WTC11 (cell line): ENCODE results near the gene ING1. TPM values are rescaled to one million over a fixed set of nuclear protein-coding genes. Genes with fewer than 3 reads are reported as not detected.
"Not testable (repeated sequence)": the region's sequence is repeated elsewhere in the genome, so short reads cannot be mapped to it uniquely, and the experiment has no call there.

ENCODE experiments used
- ATAC-seq: fragments of 200-7000 bp; cut with Tn5 transposase; 2 replicates; pipeline ENCODE4 v1.10.0; 2021; ENCODE audit warnings: mild to moderate bottlenecking, moderate library complexity
- CTCF ChIA-PET: fragments of 300-600 bp; sonication (Branson Sonifier 250); formaldehyde crosslinking; loops from one replicate; lab custom pipeline; 2021; ENCODE audit warnings: antibody characterized with exemption; lab: Charles Lee
- POLR2A ChIA-PET: fragments of 350-600 bp; sonication (Branson Sonifier 250); formaldehyde crosslinking; loops from one replicate; lab custom pipeline; 2021; ENCODE audit warnings: antibody characterized with exemption; lab: Charles Lee
- DNase-seq: peaks from one replicate; pipeline ENCODE4 v3.0.0; 2021; ENCODE audit warnings: low spot score
- H3K27ac Mint-ChIP-seq: 2 replicates; pipeline ENCODE4 v1.8.0; 2021; ENCODE audit warnings: mixed read lengths
- H3K27me3 Mint-ChIP-seq: 2 replicates; pipeline ENCODE4 v1.8.0; 2021; ENCODE audit warnings: low read depth, mild to moderate bottlenecking, moderate library complexity, mixed read lengths
- H3K36me3 Mint-ChIP-seq: 2 replicates; pipeline ENCODE4 v1.8.0; 2021; ENCODE audit warnings: mixed read lengths
- H3K4me1 Mint-ChIP-seq: 2 replicates; pipeline ENCODE4 v1.8.0; 2022; ENCODE audit warnings: mixed read lengths
- H3K4me3 Mint-ChIP-seq: 2 replicates; pipeline ENCODE4 v1.8.0; 2021; ENCODE audit warnings: mild to moderate bottlenecking, moderate library complexity, mixed read lengths
- H3K9me3 Mint-ChIP-seq: 2 replicates; pipeline ENCODE4 v1.8.0; 2021; ENCODE audit warnings: mixed read lengths
- CREM ChIP-seq: sonication (generic); formaldehyde crosslinking; IDR thresholded peaks from 2 replicates; pipeline ENCODE4 v1.8.1; 2022; ENCODE audit warnings: mild to moderate bottlenecking, missing genetic modification reagents, moderate library complexity
- ESRRA ChIP-seq: sonication (generic); formaldehyde crosslinking; IDR thresholded peaks from 2 replicates; pipeline ENCODE4 v1.8.1; 2022; ENCODE audit warnings: mild to moderate bottlenecking, missing genetic modification reagents, borderline replicate concordance
- GRHL2 ChIP-seq: fragments of 250-450 bp; sonication (Bioruptor Pico); IDR thresholded peaks from 2 replicates; pipeline ENCODE4 v1.8.0; 2022; ENCODE audit warnings: mild to moderate bottlenecking, moderate library complexity; ENCODE audit not compliant: insufficient replicate concordance, severe bottlenecking
- HMGA2 ChIP-seq: fragments of 250-450 bp; sonication (Bioruptor Pico); IDR thresholded peaks from 2 replicates; pipeline ENCODE4 v1.4.0; 2021; ENCODE audit warnings: mild to moderate bottlenecking, moderate library complexity
- KAT7 ChIP-seq: sonication (generic); formaldehyde crosslinking; IDR thresholded peaks from 2 replicates; pipeline ENCODE4 v1.8.1; 2023; ENCODE audit warnings: missing genetic modification reagents, mild to moderate bottlenecking, borderline replicate concordance
- NR3C1 ChIP-seq: sonication (generic); formaldehyde crosslinking; conservative IDR thresholded peaks from 2 replicates; pipeline ENCODE4 v1.8.1; 2023; ENCODE audit warnings: low read depth, mild to moderate bottlenecking, missing genetic modification reagents
- TCF7 ChIP-seq: sonication (generic); formaldehyde crosslinking; IDR thresholded peaks from 2 replicates; pipeline ENCODE4 v1.8.0; 2022; ENCODE audit warnings: mild to moderate bottlenecking, low read depth, missing genetic modification reagents, moderate library complexity
- ZNF317 ChIP-seq: sonication (generic); formaldehyde crosslinking; IDR thresholded peaks from 2 replicates; pipeline ENCODE4 v1.8.1; 2023; ENCODE audit warnings: low read depth, mild to moderate bottlenecking, moderate library complexity, missing genetic modification reagents, borderline replicate concordance
- ZNF396 ChIP-seq: fragments of 250-450 bp; sonication (Bioruptor Pico); IDR thresholded peaks from 2 replicates; pipeline ENCODE4 v1.8.0; 2021; ENCODE audit warnings: mild to moderate bottlenecking, moderate library complexity, borderline replicate concordance
- ZNF671 ChIP-seq: fragments of 250-450 bp; sonication (Bioruptor Pico); IDR thresholded peaks from 2 replicates; pipeline ENCODE4 v1.8.0; 2021; ENCODE audit warnings: mild to moderate bottlenecking
- total RNA-seq: library from RNA; stranded (reverse); gene quantifications from 3 replicates; pipeline ENCODE4 v1.2.3, GENCODE V29; 2021
- TF ChIP-seq, protein P1 (sequence below): sonication (generic); formaldehyde crosslinking; IDR thresholded peaks from 2 replicates; pipeline ENCODE4 v1.8.1; 2022; ENCODE audit warnings: low read depth, missing genetic modification reagents, borderline replicate concordance
- TF ChIP-seq, protein P2 (sequence below): sonication (generic); formaldehyde crosslinking; IDR thresholded peaks from 2 replicates; pipeline ENCODE4 v1.8.1; 2022; ENCODE audit warnings: mild to moderate bottlenecking, missing genetic modification reagents, moderate library complexity, borderline replicate concordance
- TF ChIP-seq, protein P3 (sequence below): fragments of 250-450 bp; sonication (Bioruptor Pico); conservative IDR thresholded peaks from 2 replicates; pipeline ENCODE4 v1.9.0; 2021; ENCODE audit warnings: mild to moderate bottlenecking

The ING1 gene
- total RNA-seq, 1 experiment from 2014 or later: 26.2 TPM

DNA sequence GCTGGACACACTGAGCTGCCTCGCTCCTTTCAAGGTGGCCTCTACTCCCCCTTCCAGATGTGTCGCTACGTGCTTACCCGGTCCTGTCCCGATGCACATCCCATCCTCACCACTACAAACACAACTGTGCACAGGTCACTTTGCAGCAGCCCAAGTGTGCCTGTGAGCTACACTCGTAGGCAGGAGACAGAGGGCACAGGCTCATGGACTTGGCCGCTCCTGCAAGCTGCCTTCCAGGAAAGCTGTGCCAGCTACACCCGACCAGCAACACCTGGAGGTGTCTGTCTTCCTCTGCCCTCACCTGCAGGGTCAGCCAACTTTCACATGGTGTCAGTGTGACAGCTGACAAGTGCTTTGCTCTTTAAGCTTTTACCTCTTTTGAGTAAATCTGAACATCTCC, 23.0 kb upstream of the ING1 start (continued):
- TF ChIP-seq, protein P1, sequence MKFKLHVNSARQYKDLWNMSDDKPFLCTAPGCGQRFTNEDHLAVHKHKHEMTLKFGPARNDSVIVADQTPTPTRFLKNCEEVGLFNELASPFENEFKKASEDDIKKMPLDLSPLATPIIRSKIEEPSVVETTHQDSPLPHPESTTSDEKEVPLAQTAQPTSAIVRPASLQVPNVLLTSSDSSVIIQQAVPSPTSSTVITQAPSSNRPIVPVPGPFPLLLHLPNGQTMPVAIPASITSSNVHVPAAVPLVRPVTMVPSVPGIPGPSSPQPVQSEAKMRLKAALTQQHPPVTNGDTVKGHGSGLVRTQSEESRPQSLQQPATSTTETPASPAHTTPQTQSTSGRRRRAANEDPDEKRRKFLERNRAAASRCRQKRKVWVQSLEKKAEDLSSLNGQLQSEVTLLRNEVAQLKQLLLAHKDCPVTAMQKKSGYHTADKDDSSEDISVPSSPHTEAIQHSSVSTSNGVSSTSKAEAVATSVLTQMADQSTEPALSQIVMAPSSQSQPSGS (CRISPR knock-in tag): no peak
- TF ChIP-seq GRHL2 (CRISPR knock-in tag): no peak
- TF ChIP-seq, protein P2, sequence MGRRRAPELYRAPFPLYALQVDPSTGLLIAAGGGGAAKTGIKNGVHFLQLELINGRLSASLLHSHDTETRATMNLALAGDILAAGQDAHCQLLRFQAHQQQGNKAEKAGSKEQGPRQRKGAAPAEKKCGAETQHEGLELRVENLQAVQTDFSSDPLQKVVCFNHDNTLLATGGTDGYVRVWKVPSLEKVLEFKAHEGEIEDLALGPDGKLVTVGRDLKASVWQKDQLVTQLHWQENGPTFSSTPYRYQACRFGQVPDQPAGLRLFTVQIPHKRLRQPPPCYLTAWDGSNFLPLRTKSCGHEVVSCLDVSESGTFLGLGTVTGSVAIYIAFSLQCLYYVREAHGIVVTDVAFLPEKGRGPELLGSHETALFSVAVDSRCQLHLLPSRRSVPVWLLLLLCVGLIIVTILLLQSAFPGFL (CRISPR knock-in tag): no peak

DNA sequence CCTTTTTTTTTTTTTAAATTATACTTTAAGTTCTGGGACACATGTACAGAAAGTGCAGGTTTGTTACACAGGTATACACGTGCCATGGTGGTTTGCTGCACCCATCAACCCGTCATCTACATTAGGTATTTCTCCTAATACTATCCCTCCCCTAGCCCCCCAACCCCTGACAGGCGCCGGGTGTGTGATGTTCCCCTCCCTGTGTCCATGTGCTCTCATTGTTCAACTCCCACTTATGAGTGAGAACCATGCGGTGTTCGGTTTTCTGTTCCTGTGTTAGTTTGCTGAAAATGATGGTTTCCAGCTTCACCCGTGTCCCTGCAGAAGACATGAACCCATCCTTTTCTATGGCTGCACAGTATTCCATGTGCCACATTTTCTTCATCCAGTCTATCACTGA, 17.7 kb upstream of the ING1 start:
- H3K4me3 Mint-ChIP-seq, H3K27ac Mint-ChIP-seq, ATAC-seq, DNase-seq, H3K9me3 Mint-ChIP-seq, H3K4me1 Mint-ChIP-seq, H3K27me3 Mint-ChIP-seq, CTCF ChIA-PET, POLR2A ChIA-PET: not testable (repeated sequence)
- peaks cover 44% of the 10 kb centered on the region for H3K36me3 Mint-ChIP-seq

DNA sequence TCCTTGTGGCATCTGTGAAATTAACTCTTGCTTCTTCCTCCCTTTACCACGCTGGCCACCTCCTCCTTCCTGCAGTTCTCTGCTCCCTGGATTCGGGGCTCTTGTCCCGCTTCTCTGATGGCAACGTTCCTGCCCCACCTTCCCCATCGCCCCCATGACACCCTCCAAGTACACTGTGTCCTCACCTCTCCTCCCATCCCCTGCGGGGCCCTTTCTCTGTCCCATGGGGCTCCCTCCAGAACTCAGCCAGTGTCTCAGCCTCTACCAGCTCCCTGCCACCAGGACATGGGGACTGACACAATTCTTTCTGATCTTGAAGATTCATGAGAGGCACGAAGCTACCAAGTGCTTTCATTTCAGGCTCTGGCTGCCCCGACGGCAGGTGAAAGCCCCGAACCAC, 16.7 kb upstream of the ING1 start:
- CTCF ChIA-PET: no interaction called here
- no peak for DNase-seq
- Mint-ChIP-seq H3K36me3 (peaks cover 49% of the 10 kb centered on the region), H3K4me3 (no peak overlapping the region), H3K27me3 (no peaks in the 10 kb centered on the region), H3K4me1 (no peaks in the 10 kb centered on the region), H3K9me3 (no peaks in the 10 kb centered on the region)
- TF ChIP-seq ZNF671 (CRISPR knock-in tag) (no peak), TCF7 (CRISPR knock-in tag) (no peak), NR3C1 (no peak)
- TF ChIP-seq, all 79 proteins: peak for 0
- H3K27ac Mint-ChIP-seq: peak overlapping the region; percentile 32; the same call in 1 of the 2 replicates
- POLR2A ChIA-PET: no interaction called here
- ATAC-seq: no peak

DNA sequence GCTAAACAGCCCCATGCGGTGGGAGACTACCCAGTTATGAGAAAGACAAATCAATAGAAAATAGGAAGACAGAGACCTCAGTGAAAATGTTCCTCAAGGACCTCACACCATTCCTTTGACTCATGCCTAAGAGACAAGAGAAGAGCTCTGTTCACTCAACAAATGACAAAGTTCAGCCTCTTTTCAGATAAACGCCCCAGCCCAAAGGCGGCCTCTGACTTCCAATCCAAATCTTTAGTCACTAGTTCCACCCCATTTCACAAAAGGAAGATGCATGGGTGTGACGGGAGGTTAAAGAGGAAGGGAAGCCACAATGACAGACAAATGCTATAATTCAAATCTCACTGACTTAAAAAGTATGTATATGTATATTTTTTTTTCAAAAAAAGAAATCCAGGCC, 15.7 kb upstream of the ING1 start:
- Mint-ChIP-seq H3K36me3 (peaks cover 53% of the 10 kb centered on the region), H3K27ac (no peak overlapping the region)
- ATAC-seq: no peak

More for the DNA sequence above, 15.7 kb upstream of the ING1 start:
- no peak for DNase-seq
- H3K4me1 Mint-ChIP-seq: peaks cover 2% of the 10 kb centered on the region
- ChIA-PET POLR2A (no interaction called here), CTCF (no interaction called here)
- H3K27me3 Mint-ChIP-seq: no peaks in the 10 kb centered on the region
- H3K4me3 Mint-ChIP-seq: no peak overlapping the region
- TF ChIP-seq CREM (no peak), KAT7 (CRISPR knock-in tag) (no peak), HMGA2 (CRISPR knock-in tag) (no peak), ZNF317 (no peak), ZNF396 (CRISPR knock-in tag) (no peak), ESRRA (CRISPR knock-in tag) (no peak)
- TF ChIP-seq, protein P1 (CRISPR knock-in tag): no peak
- TF ChIP-seq, protein P3, sequence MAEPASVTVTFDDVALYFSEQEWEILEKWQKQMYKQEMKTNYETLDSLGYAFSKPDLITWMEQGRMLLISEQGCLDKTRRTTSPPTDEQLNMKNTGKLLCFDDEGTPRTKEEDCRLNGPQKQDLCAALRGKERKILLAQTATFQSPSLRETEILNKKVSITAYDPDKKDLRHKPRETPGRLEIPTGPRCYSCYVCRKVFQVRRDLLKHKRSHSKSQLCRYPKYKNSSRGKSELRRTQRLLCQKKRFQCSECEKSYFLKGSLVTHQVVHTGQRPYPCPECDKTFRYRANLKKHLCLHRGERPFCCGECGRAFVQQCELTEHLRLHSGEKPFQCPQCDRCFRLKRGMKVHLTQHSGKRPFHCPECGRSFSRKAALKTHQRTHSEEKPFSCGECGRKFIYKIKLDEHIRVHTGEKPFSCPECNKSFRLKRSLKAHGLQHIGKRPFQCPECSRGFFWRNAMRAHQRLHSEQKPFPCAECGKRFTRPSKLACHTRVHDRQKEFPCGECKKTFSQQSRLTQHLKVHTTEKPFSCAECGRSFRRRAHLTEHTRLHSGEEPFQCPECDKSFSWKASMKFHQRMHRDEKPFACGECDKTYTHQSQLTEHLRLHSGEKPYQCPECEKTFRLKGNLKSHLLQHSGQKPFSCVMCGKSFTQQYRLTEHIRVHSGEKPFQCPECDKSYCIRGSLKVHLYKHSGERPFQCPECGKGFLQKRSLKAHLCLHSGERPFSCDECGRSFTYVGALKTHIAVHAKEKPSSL (CRISPR knock-in tag): no peak
- H3K9me3 Mint-ChIP-seq: no peaks in the 10 kb centered on the region
